NCI-H2227 treated with DMSO at 0.1 percent for 48 hours (cell line): ENCODE results near the gene MNT.

Source experiments
- DNase-seq: peaks from one replicate; lab custom pipeline; 2025; lab: John Stamatoyannopoulos, UW

Gene MNT

GRCh38 chr17:2380950-2381649, 19.8 kb downstream of the MNT start:
- DNase-seq = no peak

DNA sequence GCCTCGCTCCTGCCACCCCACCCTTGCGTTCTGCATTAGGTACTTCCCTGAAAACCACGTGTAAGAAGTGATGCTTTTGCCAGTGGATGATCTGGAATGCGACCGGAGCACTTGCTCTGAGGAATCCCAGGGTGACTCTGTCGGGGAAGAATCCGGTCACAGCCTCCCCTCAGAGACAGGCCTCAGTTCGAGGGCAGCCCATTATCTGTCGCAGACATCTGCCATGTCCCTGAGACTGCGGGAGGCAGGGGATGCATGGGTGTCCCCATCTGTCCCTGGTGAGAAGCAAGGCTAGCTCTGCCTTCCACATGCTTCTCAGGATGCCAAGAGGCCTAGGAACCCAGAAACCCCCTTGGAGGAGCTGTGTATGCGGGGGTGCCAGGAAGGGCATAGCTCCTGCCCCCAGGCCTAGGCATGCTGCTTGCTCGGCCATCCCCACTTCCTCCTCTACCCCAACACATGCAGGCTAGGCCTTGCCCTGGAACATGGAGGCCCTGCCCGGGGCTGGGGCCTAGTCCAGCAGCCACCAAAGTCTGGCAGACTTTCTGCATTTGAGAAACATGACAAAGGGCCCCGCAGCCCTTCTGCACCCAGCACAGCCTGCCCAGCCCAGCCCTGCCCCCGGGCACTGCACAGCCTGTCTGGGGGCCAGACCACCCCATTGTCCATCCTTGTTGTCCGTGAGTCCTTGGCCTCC, 20.5 kb downstream of the MNT start:
- DNase-seq = no peak

- DNase-seq = no peak
Observed at GRCh38 chr17:2379489-2380225, 21.2 kb downstream of the MNT start.

GRCh38 chr17:2378905-2379304, 22.0 kb downstream of the MNT start:
- DNase-seq = no peak

DNA sequence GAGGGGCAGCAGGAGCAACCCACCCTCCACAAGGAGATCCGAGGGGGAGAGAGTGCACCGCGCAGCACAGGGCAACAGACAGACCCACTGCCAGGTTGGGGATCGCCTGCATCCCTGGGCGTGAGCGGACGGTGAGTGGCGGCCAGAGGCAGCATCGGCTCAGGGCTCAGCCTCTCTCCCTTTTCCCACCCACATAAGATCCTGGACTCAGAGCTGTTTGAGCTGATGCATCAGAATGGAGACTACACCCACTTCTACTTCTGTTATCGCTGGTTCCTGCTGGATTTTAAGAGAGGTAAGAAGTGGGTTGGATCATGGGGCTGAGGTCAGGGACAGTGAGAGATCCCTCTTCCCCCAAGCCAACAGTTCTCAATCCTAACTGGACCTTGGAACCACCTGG, 23.2 kb downstream of the MNT start:
- DNase-seq = no peak

- DNase-seq = no peak
Observed at GRCh38 chr17:2376107-2376506, 24.8 kb downstream of the MNT start.

- DNase-seq = no peak
Observed at GRCh38 chr17:2375406-2375805, 25.5 kb downstream of the MNT start.

GRCh38 chr17:2374549-2375285, 26.1 kb downstream of the MNT start:
- no peak for DNase-seq

DNA sequence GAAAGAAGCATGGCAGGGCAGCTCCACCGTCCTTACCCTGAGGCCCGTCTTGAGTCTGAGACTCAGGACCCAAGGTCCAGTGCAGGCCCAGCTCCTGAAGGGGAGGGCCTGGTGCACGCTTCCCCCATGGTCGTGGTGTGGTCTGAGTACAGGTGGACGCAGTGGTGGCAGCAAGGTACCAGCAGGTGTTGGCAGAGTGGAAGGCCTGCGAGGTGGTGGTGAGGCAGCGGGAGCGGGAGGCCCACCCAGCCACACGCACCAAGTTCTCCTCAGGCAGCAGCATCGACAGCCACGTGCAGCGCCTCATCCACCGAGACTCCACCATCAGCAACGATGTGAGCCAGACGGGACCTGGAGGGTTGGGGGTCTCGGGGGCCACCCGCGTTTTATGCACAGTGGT, 27.7 kb downstream of the MNT start:
- no peak for DNase-seq

- DNase-seq = no peak
Observed at GRCh38 chr17:2372681-2373080, 28.2 kb downstream of the MNT start.

DNA sequence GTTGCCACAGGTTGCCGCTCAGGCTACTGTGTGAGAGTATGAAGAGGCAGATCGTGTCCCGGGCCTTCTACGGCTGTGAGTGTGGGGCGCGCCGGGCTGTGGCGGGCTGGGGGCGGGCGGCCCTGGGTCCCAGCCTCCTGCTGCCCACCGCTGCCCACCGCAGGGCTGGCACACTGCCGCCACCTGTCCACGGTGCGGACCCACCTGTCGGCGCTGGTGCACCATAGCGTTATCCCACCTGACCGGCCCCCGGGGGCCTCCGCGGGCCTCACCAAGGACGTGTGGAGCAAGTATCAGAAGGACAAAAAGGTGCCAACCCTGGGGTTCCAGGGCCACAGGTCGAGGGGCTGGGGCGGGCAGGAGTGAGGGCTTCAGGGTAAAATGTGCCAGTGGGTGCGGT, 28.7 kb downstream of the MNT start:
- DNase-seq = no peak

- no peak for DNase-seq
Observed at GRCh38 chr17:2371183-2372130, 29.4 kb downstream of the MNT start.

- no peak for DNase-seq
Observed at GRCh38 chr17:2370211-2370589, 30.7 kb downstream of the MNT start.

DNA sequence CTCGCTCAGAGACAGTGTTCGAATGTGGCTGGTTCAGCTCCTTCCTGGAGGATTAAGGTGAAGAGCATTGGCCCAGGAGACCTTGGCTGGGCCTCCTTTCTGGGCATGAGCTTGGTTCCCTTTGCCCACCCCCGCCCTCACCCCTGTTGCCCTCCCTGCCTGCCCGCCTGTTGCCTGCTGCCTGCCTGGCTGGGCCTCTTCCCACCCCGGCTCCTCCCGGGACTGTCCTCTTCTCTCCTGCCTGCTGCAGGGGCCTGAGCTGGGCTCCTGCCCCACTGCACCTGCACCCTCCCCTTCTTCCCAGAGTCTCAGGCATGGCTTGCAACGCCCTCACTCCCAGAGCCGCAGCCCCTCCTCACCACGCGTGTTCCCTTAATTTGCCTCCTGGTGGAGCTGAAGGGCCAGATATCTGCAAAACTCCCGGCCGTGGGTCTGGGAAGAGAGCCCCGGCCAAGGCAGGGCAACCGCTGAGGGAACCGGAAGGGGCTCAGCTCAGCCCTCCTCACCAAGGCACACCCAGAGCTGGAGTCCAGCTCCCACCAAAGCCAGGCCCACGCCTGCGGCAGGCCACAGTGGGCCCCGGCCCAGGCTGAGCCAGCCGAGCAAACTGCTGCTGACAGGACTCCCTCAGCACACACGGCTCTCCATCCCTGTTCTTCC, 31.2 kb downstream of the MNT start:
- no peak for DNase-seq

DNA sequence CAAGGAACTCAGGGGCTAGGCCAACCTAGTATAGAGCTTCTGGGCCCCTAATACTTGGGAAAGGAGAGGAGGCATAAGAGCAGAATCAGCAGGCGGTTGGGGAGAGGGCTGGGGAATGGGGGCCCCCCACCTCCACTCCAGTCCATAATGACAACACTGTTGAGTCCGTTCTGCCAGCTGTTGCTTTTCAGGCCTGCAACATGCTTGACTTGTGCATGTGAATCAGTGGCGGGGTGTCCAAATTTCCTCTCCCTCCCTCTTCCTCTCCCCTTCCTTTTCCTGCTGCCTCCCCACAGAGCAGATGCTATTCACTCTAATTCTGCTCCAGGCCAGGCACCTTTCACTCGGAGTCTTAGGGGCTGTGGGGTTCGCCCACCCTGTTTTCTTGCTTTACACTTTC, 31.8 kb downstream of the MNT start:
- no peak for DNase-seq

GRCh38 chr17:2368359-2368758, 32.5 kb downstream of the MNT start:
- no peak for DNase-seq

DNA sequence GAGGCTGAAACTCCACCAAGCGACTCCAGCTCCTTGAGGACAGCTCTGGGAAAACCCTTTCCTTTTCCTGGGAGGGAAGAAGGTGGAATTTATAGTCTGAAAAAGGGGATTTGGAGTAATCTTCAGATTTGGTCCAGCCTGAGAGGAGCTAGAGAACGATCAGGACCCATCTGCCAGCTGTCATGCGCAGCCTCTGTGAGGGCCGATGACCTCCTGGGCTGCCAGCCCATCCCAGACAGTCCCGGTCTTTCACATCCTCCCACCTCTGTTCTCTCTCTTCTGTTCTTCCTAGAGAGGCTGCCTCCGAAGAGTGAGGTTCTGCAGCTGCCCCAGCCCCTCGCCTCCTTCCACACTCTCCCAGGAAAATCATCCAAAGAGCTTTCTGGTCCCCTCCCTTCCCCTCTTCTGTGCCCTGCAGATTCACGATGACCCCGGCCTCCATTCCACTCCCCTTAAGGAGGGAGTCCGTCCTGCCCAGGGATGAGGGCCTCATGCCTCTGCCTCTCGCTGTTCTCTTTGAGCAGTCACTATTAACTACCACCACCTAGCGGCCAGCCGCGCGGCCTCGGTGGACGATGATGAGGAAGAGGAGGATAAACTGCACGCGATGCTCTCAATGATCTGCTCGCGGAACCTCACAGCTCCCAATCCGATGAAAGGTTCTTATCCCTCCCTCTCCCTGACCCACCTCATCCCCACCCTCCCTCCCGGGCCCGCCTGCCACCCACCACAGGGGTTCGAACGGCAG, 33.9 kb downstream of the MNT start:
- DNase-seq = no peak

GRCh38 chr17:2365132-2365531, 35.7 kb downstream of the MNT start:
- no peak for DNase-seq

- DNase-seq = no peak
Observed at GRCh38 chr17:2364763-2365116, 36.1 kb downstream of the MNT start.
